HG02884 (cell line): ENCODE measurements around the gene SNPH.
"Not testable (repeated sequence)": the region's sequence is repeated elsewhere in the genome, so short reads cannot be mapped to it uniquely, and the experiment has no call there.

Experiments used
- ATAC-seq: cut with Tn5 transposase; IDR thresholded peaks from one replicate; pipeline ENCODE4 v1.9.1; 2021; ENCODE audit warnings: mild to moderate bottlenecking, moderate library complexity; ENCODE audit not compliant: unreplicated experiment

Gene SNPH

DNA sequence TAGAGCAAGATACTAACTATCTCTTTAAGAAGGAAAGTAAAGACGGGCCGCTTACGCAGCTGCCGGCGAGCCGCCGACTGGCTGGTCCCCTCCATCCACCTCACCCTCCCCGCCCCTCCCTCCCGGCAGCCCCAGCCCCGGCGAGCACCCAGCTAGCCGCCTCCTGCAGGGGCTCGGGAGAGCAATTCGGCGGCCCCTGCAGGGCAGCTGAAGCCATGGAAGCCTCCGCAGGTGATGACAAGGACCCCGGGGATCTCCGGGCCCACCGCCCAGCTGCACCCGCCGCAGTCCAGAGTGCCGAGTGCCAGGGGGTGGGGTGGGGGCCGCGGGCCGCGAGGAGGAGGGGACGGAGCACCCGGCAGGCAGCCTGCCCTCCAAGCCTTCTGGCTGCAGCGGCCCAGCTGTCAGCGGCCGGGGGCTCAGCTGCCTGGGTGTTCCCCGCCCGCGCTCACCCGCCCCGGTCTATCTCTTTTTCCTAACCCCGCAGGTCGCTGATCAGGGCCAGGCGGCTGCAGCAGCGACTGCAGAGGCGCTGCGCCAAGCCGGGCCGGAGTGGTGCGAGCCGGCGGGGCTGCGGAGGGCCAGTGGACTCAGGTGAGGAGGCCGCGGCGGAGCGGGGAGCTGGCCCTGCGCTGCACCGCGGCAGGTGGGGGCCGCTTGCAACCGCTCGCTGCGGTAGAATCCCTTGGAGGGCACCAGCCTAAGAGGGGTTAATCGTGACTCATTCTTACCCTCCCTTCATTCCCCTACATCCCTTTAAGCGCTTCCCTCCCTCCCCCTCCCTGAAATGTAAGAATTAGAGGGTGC, at the start of gene SNPH:
Gene SNPH, plus strand, starts transcription at position 128 of the 807 bp plus-strand sequence. CDS start 29,946 bp downstream, outside the sequence.
- ATAC-seq, result no peak

DNA sequence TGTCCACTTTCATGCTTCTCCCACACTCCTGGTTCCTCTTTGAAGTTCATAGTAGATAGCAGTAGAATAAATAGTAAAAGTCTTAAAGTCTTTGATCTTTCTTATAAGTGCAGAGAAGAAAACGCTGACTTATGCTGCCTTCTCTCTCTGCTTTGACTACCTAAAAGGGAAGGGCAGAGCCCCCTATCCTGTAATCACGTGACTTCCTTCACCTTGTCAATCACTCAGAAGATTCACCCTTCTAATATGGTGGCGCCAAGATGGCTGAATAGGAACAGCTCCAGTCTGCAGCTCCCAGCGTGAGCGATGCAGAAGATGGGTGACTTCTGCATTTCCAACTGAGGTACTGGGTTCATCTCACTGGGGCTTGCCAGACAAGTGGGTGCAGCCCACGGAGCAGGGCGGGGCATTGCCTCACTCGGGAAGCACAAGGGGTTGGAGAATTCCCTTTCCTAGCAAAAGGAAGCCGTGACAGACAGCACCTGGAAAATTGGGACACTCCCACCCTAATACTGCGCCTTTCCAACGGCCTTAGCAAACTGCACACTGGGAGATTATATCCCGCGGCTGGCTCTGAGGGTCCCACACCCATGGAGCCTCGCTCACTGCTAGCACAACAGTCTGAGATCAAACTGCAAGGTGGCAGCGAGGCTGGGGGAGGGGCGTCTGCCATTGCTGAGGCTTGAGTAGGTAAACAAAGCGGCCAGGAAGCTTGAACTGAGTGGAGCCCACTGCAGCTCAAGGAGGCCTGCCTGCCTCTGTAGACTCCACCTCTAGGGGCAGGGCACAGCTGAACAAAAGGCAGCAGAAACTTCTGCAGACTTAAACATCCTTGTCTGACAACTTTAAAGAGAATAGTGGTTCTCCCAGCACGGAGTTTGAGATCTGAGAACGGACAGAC, 49.3 kb upstream of the SNPH start:
- ATAC-seq, result not testable (repeated sequence)

DNA sequence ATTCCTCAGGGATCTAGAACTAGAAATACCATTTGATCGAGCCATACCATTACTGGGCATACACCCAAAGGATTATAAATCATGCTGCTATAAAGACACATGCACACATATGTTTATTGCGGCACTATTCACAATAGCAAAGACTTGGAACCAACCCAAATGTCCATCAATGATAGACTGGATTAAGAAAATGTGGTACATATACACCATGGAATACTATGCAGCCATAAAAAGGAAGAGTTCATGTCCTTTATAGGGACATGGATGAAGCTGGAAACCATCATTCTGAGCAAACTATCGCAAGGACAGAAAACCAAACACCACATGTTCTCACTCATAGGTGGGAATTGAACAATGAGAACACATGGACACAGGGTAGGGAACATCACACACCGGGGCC, 43.3 kb upstream of the SNPH start:
- not testable (repeated sequence) for ATAC-seq

GRCh38 chr20:1224205-1224890, 41.7 kb upstream of the SNPH start:
- ATAC-seq, result no peak

GRCh38 chr20:1225263-1225782, 40.8 kb upstream of the SNPH start:
- no peak for ATAC-seq

DNA sequence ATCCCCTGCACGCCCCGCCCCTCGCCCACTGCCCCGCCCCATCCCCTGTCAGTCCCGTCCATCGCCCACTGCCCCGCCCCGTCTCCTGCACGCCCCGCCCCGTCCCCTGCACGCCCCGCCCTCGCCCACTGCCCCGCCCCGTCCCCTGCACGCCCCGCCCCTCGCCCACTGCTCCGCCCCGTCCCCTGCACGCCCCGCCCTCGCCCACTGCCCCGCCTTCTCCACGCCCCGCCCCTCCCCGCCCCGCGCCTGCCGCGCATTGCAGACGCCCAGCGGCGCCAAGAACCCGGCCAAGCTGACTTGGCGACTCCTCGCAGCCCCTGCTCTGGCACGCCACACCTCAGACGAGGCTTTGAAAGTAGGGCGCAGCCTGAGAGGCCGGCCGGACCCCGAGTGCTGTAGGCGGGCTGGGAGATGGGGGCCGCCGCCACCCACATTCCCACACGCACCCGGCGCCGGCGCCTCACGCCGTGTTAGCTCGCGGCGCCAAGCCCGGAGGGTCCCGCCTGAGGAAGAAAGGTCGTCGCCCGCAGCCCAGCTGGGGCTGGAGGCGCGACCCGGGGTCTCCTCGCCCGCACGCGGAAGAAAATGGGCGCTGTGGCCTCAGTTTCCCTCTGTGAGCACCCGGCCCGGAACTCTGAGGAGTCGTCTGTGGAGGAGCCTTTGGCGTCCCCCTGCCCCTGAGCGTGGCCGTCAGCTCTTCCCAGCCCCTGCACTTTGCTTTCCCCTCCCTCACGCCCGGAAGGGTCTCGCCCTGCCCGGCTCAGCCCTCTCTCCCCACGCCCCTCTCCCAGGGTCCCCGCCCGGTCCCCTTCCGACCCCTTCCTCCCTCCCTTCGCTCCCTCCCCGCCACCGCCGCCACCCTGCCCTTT, 40.1 kb upstream of the SNPH start, which contains the start of gene RAD21L1:
Gene RAD21L1, plus strand, starts transcription at position 262 of the 872 bp plus-strand sequence. CDS start 2,410 bp downstream, outside the sequence.
- no peak for ATAC-seq

- no peak for ATAC-seq
These were observed 36.6 kb upstream of the SNPH start for GRCh38 chr20:1229541-1229940.

- ATAC-seq, result no peak
These were observed 33.6 kb upstream of the SNPH start for GRCh38 chr20:1232286-1233111.

DNA sequence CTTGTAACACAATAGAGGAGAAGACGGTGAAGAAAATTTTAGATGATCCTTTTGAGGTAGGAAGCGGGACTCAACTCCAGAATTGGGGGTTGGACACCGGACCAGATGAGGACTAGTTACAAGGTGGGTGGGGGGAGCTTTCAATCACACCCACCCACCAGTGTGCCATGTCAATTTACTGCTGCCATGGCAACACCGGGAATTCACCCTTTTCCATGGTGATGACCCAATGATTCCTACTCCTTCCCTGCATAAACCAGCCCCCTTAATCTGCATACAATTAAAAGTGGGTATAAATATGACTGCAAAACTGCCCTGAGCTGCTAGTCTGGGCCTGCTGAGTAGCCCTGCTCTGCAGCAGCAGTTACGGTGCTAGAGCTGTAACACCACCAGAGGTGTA, 25.5 kb upstream of the SNPH start:
- no peak for ATAC-seq

GRCh38 chr20:1241456-1241855, 24.6 kb upstream of the SNPH start:
- ATAC-seq, result no peak

- ATAC-seq, result no peak
These were observed 24.0 kb upstream of the SNPH start for GRCh38 chr20:1242099-1242498.

- ATAC-seq, result no peak
These were observed 23.6 kb upstream of the SNPH start for GRCh38 chr20:1242530-1242929.

DNA sequence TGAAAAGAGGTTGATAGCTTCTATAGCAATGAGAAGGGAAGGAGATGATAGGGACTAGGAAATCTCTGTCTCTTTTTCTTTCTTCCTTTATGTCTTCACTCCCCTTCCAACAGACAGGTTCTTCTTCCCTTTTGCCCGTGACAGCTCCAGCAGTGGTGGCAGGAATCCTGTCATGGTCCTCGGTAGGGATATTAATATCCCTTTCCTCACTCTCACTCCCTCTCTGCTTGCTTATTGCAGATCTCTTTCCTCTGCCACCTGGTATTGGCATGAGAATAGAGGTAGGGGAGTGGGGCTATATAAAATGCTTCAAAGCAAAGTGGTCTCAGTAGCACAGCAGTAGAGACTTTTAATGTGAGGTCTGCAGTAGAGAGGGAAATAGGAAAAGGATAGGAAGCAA, 20.5 kb upstream of the SNPH start:
- ATAC-seq, result no peak

DNA sequence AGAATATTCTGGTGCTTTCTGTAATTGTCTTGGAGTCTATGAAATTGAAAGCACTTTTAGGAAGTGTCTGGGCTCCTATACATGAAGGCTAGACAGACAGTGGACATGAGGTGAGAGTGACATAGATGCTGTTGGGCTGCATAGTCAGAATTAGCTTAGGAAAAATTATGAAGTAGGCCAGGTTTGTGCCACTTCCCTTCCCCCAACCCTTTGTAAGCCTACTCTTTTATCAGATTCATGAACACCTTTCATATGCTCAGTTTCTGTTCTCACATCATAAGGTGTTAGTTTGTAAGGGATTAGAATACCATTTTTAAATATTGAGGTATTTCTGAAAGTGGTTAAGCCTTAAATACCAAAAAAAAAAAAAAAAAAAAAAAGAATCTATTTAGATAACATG, 18.4 kb upstream of the SNPH start:
- ATAC-seq, result no peak

- not testable (repeated sequence) for ATAC-seq
These were observed 15.8 kb upstream of the SNPH start for GRCh38 chr20:1250282-1250681.

DNA sequence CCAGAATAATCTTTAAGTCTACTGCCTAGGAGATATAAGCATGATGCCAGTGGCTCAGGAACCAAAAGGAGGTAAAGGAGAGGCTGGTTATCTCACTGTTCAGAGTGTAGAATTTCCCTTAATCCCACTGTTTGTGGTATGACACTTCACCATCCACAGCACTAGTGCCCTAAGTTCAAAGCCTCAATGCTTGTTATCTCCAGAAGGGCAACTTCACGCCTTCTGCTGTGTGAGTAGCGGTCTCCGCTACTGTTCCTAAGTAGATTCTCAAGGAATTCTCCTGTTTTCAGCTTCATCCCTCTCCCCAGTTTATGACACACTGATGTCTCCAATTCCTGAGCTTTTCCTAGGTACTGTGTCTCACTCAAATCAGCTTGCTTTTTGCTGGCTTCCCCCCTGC, 13.7 kb upstream of the SNPH start:
- no peak for ATAC-seq

- ATAC-seq, result no peak
These were observed 11.8 kb upstream of the SNPH start for GRCh38 chr20:1254254-1254653.

DNA sequence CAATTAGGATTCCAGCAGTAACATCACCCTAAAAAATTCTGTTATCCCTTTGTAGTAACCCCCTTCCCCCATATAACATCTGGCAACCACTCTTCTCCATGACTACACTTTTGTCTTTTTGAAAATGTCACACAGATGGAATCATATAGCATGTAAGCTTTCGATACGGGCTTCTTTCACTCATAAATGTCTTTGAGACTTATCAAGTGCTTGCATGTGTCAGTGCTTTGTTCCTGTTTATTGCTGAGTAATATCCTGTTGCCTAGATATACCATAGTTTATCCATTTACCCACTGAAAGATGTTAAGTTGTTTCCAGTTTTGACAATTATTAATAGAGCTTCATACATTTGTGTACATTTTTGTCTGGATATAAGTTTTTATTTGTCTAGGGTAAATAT, 10.4 kb upstream of the SNPH start:
- ATAC-seq, result no peak

- no peak for ATAC-seq
These were observed 2.2 kb upstream of the SNPH start for GRCh38 chr20:1263853-1264252.
